ENCODE data around the gene KCNT1.

The KCNT1 gene

DNA sequence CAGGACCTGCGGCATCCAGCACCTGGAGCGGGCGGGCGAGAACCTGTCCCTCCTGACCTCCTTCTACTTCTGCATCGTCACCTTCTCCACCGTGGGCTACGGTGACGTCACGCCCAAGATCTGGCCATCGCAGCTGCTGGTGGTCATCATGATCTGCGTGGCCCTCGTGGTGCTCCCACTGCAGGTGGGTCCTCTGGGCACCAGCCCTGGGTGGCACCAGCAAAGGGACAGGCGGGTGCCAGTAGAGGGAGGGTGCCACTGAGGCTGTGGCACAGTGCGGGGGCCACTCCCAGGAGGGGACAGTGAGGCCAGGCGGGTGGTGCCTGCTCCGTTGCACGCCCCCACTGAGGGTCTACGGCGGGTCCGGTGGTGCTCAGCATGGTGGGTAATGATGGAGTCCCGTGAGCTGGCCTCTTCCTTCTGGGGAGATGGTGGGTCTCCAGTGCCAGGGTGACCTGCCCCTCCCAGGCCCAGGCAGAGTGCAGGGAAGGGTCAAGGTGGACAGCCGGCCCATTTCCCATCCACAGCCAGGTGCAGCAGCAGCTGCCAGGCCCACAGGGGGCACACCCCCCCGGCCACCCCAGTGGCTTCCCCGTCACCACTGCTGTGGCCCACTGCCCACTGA is 57.8 kb downstream of the KCNT1 start:
- no peak for TF ChIP-seq GATA3 (IDR thresholded peaks at IDR 0.05; ENCODE audit: low read depth, low read length)
- no peak for TF ChIP-seq GATA2 (IDR thresholded peaks at IDR 0.05; ENCODE audit: low read depth, low read length)

DNA sequence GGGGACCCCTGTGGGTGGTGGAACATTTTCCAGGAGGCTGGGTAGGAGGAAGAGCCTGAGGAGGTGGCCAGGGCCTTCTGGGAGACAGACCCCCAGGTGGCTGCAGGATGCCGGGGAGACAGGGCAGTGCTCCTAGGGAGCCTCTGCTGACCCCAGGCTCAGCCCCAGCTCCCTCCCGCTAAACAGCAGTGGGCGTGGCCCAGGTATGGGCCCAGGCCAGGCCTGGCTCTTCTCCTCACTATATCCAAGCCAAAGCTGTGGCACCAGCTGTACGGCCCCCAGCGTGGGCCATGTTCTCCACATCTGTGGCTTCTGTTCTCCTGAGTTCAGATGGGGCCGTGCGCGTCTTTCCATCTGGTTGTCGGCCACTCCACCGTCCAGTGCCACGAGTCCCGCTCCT is 58.5 kb downstream of the KCNT1 start:
- TF ChIP-seq GATA3 (IDR thresholded peaks at IDR 0.05; ENCODE audit: low read depth, low read length) = no peak
- no peak for TF ChIP-seq GATA2 (IDR thresholded peaks at IDR 0.05; ENCODE audit: low read depth, low read length)

DNA sequence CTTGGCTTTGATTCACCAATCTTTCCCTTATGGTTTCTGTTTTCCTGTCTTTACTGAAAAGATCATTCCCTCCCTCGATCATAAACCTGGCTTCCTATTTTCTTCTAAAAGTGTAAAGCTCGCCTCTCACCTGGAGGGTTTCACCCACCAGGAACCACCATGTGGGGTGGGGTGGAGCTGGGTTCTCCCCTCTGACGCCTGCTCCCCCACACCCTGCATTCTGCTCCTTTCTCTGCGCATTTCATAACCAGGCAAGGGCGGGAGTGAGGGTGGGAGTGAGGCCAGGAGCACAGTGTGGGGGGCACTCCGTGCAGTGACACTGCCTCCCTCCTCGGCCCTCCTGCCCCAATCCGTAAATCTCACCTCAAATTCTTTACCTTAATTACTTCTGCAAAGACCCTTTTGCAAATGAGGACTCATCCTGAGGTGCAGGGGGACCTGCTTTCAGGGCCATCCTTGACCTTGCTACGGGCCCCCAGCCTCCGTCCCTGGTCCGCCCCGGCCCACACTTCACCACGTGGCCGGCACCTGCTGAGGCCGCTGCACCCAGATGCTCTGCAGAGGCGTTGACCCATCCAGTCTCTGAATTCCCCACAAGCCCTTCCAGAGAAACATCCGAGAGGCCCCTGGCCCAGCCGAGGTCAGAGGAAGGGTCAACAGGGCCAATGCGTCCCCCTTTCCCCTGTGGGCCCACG is 59.3 kb downstream of the KCNT1 start:
- TF ChIP-seq GATA2 (IDR thresholded peaks at IDR 0.05; ENCODE audit: low read depth, low read length) (no peak), GATA3 (IDR thresholded peaks at IDR 0.05; ENCODE audit: low read depth, low read length) (no peak)

DNA sequence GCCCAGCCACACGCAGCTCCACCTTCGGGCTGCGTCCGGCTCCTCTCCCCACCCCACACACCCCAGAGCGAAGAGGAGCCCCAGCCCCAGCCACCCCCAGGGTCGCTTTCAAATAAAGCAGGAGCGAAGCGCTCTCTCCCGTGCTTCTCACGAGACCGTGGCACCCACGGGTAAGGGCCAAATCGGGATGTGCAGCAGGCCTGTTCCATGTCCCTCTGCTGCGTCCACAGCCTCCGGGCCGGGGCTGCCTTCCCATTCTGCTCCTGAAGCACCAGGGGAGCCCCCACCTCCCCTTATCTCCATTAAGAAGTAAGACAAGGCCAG is 59.8 kb downstream of the KCNT1 start:
- TF ChIP-seq GATA2 (IDR thresholded peaks at IDR 0.05; ENCODE audit: low read depth, low read length) = no peak
- TF ChIP-seq GATA3 (IDR thresholded peaks at IDR 0.05; ENCODE audit: low read depth, low read length) = no peak

DNA sequence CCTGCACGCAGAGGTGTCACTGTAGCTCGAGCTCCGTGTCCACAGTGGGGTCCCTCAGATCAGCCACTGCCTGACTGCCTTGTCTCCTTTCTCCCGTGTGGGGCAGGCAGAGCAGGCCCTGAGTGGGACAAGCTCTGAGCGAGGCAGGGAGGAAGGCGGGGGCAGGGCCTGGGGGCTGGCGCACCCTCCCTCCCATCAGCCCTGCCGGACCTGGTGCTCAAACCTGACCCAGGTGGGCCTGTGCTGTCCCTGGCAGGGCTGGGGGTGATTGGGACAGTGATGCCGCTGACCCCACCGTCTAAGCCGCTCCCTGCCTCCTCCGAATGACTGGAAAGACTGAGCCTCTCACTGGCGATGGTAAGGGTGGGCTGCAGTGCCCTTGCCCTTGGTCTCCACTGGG is 60.9 kb downstream of the KCNT1 start:
- TF ChIP-seq GATA3 (IDR thresholded peaks at IDR 0.05; ENCODE audit: low read depth, low read length) = no peak
- TF ChIP-seq GATA2 (IDR thresholded peaks at IDR 0.05; ENCODE audit: low read depth, low read length) = no peak

DNA sequence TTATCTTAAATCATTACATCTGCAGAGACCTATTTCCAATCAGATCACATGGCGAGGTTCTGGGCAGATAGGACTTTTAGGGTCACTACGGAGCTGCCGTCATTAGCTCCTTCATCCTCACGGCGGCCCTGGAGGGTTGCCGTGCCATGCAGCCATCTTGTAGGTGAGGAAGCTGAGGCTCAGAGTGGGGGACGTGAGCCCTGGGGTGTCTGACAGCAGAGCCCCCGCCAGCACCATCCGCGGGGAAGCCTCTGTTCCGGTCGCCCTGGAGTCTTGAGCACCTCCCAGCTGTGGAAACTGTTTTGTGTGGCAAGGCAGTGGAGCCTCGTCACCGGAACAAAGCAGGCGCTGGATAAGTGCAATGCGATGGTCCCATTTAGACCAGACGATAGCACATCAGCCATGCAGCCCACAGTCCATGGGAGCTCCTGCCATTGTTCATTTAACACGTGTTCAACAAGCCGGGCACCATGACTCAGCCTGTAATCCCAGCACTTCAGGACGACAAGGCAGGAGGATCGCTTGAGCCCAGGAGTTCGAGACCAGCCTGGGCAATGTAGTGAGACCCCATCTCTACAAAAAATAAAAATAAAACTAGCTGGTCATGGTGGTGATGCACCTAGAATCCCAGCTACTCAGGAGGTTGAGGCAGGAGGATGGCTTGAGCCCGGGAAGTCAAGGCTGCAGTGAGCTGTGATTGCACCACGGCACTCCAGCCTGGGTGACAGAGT is 61.9 kb downstream of the KCNT1 start:
- TF ChIP-seq GATA3 (IDR thresholded peaks at IDR 0.05; ENCODE audit: low read depth, low read length) = no peak

DNA sequence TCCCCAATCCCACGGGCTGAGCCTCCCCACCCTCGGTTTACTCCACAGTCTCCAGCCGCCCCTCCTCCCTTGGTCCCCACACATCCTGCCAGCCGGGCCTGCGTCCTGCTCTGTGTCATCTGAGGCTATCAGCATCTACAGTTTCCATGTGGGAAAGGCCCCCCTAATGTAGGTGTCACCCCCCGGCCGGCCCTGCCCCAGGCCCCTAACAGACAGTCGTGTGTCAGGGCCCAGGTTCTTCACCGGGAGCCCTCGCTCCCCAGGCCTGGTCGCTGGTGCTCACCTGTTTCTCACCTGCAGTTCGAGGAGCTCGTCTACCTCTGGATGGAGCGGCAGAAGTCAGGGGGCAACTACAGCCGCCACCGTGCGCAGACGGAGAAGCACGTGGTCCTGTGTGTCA is 62.7 kb downstream of the KCNT1 start:
- no peak for TF ChIP-seq GATA2 (IDR thresholded peaks at IDR 0.05; ENCODE audit: low read depth, low read length)
- TF ChIP-seq GATA3 (IDR thresholded peaks at IDR 0.05; ENCODE audit: low read depth, low read length) = no peak

DNA sequence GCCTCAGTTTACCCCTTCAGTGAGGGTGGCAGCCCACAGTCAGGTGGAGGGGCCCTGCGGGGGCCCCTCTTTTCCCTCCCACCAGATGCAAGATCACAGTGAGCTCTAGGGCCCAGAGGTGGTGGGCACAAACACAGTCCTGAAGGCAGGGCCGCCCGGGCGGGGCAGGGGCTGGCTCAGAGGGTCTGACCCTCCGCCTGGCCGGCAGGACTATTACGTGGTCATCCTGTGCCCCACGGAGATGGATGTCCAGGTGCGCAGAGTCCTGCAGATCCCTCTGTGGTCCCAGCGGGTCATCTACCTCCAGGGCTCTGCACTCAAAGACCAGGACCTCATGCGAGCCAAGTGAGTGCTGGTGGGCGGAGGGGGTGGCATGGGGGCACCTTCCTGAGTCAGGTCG is 63.4 kb downstream of the KCNT1 start:
- no peak for TF ChIP-seq GATA3 (IDR thresholded peaks at IDR 0.05; ENCODE audit: low read depth, low read length)

DNA sequence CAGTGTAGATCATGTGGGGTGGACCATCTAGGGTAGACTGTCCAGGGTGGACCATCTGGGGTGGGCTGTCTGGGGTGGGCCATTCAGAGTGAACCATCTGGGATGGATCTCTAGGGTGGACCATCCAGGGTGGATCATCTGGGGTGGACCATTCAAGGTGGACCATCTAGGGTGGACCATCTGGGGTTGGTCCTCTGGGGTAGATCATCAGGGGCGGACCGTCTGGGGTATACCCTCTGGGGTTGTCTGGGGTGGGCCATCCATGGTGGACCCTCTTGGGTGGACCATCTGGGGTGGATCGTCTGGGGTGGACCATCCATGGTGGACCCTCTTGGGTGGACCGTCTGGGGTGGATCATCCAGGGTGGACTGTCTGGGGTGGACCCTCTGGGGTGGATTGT is 64.3 kb downstream of the KCNT1 start:
- TF ChIP-seq GATA3 (IDR thresholded peaks at IDR 0.05; ENCODE audit: low read depth, low read length) = no peak
- TF ChIP-seq GATA2 (IDR thresholded peaks at IDR 0.05; ENCODE audit: low read depth, low read length) = no peak

DNA sequence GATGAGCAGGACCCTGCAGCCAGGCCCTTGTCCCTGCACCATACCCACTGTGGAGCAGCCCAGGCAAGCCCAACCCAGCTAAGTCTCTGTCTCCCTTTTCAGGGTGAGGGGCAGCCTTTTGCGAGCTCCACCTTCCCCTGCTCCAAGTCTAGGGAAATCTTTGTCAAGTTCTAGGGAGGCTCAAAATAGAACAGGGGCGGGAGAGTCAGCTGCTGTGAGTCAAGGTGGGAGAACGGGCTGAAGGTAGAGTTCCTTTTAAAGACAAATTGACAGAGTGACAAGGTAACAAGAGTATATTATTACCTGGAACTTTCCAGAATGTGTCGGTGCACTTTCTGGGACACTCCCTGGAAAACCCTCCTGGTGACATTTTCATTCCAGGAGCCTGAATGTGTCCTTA is 64.7 kb downstream of the KCNT1 start:
- no peak for TF ChIP-seq GATA3 (IDR thresholded peaks at IDR 0.05; ENCODE audit: low read depth, low read length)
- TF ChIP-seq GATA2 (IDR thresholded peaks at IDR 0.05; ENCODE audit: low read depth, low read length) = no peak

DNA sequence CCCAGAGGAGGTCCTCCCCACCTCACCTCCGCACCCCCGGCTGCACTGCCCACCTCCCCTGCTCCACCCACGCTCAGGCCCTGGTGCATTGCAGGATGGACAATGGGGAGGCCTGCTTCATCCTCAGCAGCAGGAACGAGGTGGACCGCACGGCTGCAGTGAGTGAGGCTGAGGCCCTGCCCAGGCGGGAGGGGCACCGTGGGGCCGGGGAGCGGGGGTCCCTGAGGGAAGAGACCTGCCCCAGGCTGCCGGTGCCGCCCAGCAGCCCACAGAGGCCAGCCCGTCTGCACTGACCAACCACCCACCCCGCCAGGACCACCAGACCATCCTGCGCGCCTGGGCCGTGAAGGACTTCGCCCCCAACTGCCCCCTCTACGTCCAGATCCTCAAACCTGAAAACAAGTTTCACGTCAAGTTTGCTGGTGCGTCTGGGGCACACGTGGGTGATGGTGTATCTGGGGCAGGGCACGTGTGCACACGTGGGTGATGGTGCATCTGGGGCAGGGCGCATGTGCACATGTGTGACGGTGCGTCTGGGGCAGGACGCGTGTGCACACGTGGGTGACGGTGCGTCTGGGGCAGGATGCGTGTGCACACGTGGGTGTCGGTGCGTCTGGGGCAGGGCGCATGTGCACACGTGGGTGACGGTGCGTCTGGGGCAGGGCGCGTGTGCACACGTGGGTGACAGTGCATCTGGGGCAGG is 66.7 kb downstream of the KCNT1 start:
- TF ChIP-seq GATA3 (IDR thresholded peaks at IDR 0.05; ENCODE audit: low read depth, low read length) (no peak), GATA2 (IDR thresholded peaks at IDR 0.05; ENCODE audit: low read depth, low read length) (no peak)

DNA sequence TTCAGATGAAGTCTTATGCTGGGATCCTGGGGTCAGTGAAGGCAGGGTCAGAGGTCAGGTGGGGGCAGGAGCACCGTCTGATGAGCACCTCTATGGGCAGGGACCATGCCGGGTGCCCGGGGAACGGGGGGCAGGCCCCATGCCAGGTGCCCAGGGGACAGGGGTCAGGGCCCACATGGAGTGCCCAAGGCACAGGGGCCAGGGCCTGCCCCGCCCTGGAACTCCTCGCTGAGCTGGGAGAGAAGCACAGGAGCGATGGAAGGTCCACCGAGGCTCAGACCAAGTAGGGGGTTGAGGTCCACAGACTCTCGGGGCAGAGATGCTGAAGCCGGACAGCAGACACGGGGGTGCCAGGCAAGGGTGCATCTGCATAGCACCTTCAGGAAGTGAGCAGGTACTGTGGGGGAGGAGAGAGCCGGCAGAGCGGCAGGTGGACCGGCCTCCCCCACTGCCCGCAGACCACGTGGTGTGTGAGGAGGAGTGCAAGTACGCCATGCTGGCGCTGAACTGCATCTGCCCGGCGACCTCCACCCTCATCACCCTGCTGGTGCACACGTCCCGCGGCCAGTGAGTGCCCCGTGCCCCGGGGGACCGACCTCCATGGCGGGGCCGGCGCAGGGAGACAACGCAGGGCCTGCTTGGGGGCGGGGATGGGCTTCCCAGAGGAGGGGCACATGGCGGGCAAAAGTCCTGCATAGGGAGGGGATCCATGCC is 67.7 kb downstream of the KCNT1 start:
- TF ChIP-seq GATA3 (IDR thresholded peaks at IDR 0.05; ENCODE audit: low read depth, low read length) (no peak), GATA2 (IDR thresholded peaks at IDR 0.05; ENCODE audit: low read depth, low read length) (no peak)

DNA sequence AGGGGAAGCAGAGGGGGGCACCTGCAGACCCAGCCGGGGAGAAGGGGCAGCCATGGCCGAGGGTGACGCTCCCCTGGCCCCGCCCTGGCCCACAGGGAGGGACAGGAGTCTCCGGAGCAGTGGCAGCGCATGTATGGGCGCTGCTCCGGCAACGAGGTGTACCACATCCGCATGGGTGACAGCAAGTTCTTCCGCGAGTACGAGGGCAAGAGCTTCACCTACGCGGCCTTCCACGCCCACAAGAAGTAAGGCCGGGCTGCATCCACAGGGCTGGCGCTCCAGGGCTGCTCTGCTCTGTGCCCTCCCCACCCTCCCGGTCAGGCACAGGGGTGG is 68.2 kb downstream of the KCNT1 start:
- no peak for TF ChIP-seq GATA2 (IDR thresholded peaks at IDR 0.05; ENCODE audit: low read depth, low read length)
- no peak for TF ChIP-seq GATA3 (IDR thresholded peaks at IDR 0.05; ENCODE audit: low read depth, low read length)

DNA sequence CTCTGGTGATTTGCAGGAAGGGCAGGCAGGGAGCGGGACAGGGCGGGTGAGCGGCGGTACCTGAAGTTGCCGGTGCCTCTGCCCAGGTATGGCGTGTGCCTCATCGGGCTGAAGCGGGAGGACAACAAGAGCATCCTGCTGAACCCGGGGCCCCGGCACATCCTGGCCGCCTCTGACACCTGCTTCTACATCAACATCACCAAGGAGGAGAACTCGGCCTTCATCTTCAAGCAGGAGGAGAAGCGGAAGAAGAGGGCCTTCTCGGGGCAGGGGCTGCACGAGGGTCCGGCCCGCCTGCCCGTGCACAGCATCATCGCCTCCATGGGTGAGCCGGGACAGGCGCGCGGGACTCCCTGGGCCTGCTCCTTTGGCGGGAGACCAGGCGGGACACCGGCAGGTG is 68.8 kb downstream of the KCNT1 start:
- TF ChIP-seq GATA2 (IDR thresholded peaks at IDR 0.05; ENCODE audit: low read depth, low read length) (no peak), GATA3 (IDR thresholded peaks at IDR 0.05; ENCODE audit: low read depth, low read length) (no peak)
